Activated naive CD4-positive, alpha-beta T cell treated with anti-CD3 and anti-CD28 coated beads, Interleukin-2, amount 50 U/mL, for 24 hours (primary cell): Measurements from ENCODE around the gene NUMA1.

ENCODE experiments used
- H3K27ac Mint-ChIP-seq: one replicate; pipeline ENCODE4 v1.8.0; 2021; ENCODE audit warnings: mild to moderate bottlenecking, mixed read lengths
- H3K27me3 Mint-ChIP-seq: one replicate; pipeline ENCODE4 v1.8.0; 2021; ENCODE audit warnings: mixed read lengths
- H3K36me3 Mint-ChIP-seq: one replicate; pipeline ENCODE4 v1.8.0; 2021; ENCODE audit warnings: mixed read lengths
- H3K4me1 Mint-ChIP-seq: one replicate; pipeline ENCODE4 v1.8.0; 2021; ENCODE audit warnings: mixed read lengths
- H3K4me3 Mint-ChIP-seq: one replicate; pipeline ENCODE4 v1.8.0; 2021; ENCODE audit warnings: mild to moderate bottlenecking, mixed read lengths
- H3K9me3 Mint-ChIP-seq: one replicate; pipeline ENCODE4 v1.8.0; 2021; ENCODE audit warnings: mixed read lengths

The NUMA1 gene

DNA sequence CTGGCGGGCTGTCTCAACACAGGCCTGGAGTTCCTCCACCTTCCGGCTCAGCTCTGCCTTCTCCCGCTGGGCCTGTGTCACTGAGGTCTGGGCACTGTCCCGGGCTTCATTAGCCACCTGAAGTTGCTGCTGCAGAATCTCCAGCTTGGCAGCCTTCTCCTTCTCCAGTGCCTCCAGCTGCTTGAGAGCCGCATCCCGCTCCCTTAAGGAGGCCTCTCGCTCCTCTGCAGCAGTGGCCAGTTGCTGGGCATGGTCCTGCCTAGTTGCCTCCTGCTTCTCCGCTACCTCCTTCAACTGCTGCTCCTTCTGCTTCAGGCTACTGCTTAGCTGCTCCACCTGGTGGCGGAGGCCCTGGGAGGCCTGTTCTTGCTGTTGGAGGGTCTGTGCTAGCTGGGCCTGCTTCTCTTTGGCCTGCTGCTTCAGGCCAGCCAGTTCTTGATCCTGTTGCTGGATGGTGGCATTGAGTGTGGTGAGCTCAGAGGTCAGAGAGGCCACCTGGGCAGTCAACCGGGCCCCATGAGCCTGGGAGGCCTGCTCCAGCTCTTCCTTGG, 64.8 kb downstream of the NUMA1 start:
- no peaks in the 10 kb centered on the region for H3K27me3 Mint-ChIP-seq
- no peaks in the 10 kb centered on the region for H3K9me3 Mint-ChIP-seq
- no peak overlapping the region for H3K4me3 Mint-ChIP-seq
- H3K36me3 Mint-ChIP-seq: peaks cover 12% of the 10 kb centered on the region
- no peaks in the 10 kb centered on the region for H3K4me1 Mint-ChIP-seq
- no peak overlapping the region for H3K27ac Mint-ChIP-seq

DNA sequence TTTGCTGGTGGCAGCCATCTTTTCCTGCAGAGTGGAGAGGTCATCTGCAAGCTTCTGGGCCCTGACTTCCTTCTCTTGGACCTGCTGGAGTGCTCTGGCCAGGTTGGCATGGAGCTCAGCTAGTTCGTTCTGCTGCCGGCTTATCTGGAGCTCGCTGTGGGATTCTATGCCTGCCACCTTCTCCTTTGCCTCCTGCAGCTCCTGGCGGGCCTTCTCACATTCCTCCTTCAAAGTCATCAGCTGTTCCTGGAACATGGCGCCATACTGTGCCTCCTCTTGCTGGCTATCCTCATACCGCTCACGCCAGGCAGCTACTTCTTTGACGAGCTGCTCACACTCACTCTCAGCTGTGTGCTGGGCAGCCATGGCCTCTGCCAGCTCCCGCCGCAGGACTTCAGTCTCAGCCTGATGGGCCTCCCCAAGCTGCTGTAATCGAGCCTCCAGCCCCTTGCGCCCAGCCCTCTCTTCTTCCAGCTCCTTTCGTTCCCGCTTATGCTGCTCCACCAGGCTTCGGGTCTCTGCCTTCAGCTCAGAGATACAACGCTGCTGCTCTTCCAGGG, 65.5 kb downstream of the NUMA1 start:
- Mint-ChIP-seq H3K9me3 (no peaks in the 10 kb centered on the region), H3K4me1 (no peaks in the 10 kb centered on the region), H3K27me3 (no peaks in the 10 kb centered on the region), H3K36me3 (peaks cover 11% of the 10 kb centered on the region), H3K4me3 (no peak overlapping the region), H3K27ac (peak overlapping the region; percentile 77)

DNA sequence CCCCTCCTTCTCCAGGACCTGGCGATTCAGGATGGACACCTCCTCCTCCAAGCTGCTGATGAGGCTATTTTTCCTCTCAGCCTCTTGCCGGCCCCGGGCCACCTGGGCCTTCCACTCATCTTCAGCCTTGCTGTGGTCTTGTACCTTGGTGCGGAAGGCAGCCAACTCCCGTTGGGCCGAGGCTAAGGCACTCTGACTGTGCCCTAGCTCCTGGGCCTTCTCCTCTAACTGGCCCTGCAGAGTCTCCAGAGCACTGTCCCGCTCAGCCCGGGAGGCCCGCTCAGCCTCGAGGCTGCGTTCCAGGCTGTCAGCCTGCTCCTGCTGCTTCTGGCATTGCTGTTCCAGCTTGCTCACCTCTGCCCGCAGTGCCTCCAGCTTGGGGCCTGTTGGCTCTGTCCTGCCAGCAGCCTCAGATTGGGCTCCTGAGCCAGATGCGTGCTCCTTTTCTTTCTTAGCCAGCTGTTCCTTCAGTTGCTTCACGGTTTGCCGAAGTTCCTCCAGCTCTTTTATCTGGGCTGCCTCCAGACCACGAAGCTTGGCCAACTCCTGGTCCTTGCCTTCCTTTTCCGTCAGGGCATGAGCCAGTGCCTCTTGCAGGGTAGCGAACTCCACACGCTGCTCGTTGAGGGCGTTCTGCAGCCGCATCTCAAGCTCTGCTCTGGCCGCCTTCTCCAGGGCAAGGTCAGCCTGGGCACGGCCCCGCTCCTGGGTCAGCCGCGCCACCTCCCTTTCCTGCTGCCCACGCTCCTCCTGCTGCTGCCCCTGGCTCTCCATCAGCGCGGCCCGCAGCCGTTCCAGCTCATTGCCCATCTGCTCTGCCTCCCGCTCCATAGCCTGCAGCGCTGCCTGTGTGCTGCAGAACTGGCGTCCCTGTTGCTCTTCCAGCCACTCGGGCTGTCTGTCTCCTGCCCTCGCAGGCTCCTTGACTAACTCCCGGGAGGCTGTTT, 66.3 kb downstream of the NUMA1 start:
- Mint-ChIP-seq H3K4me3 (no peak overlapping the region), H3K27me3 (no peaks in the 10 kb centered on the region), H3K36me3 (peaks cover 8% of the 10 kb centered on the region), H3K27ac (no peak overlapping the region), H3K9me3 (no peaks in the 10 kb centered on the region), H3K4me1 (no peaks in the 10 kb centered on the region)

DNA sequence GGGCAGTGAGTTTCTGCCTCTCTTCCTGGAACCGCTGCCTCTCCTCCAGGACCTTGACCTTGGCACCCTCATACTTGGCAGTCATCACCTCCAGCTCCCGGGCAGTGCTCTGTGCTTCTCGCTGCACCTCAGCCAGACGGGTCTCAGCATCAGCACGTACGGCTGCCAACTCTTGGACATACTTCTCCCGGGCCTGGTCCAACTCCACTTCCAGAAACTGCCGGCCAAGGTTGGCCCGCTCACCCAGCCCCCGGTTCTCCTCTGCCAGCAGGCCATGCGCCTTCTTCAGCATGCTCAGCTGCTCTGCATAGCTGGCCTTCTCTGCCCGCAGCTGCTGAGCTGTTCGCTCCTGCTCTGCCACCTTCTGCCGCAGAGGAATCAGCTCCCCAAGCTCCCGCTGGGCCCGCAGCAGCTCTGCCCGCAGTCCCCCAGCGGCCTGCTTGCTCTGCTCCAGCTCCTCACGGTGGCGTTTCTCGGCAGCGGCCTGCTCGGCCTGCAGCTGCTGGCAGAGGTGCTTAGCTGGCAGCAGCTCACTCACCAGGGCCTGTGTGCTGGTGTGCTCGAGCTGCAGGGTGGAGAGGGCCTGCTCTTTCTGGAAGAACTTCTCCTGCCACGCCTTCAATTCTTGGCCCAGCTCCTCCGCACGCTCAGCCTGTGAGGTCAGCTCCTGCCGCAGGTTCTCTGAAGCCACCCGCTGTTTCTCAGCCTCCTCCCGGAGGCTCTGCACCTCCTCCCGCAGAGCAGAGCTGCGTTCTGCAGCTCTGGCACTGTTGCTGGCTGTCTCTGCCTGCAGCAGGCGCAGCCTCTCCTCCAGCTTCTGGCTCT, 67.2 kb downstream of the NUMA1 start:
- H3K9me3 Mint-ChIP-seq: no peaks in the 10 kb centered on the region
- no peak overlapping the region for H3K27ac Mint-ChIP-seq
- H3K36me3 Mint-ChIP-seq: peaks cover 7% of the 10 kb centered on the region

DNA sequence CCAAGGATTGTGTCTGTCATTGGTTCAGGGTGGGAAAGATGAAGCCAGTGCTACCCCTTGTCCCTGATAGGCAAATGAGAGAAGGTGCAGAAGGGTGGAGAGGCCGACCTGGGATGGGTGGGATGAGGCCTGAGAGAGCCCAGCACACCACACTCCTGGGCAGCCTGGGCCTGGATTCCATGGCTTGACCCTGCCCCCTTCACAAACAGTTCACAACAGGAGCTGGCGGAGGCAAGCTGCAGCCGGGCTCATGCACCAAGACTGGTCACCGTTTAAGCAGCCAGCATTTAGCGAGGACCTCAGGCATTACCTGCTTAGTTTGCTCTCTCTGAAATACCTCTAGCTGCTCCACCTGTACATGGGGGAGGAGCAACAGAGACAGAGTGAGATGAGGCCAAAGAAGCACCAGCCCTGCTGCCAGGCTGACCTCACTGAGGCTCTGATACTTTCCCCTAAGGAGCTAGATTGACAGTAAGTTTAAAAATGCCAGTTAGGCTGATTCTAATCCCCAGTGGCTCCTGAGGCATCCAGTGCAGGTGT, 68.2 kb downstream of the NUMA1 start:
- no peaks in the 10 kb centered on the region for H3K4me1 Mint-ChIP-seq
- peak overlapping the region; percentile 59 for H3K27ac Mint-ChIP-seq
- H3K4me3 Mint-ChIP-seq: no peak overlapping the region
- peaks cover 7% of the 10 kb centered on the region for H3K36me3 Mint-ChIP-seq
- H3K27me3 Mint-ChIP-seq: no peaks in the 10 kb centered on the region
- H3K9me3 Mint-ChIP-seq: no peaks in the 10 kb centered on the region

More for the DNA sequence above, 67.2 kb downstream of the NUMA1 start:
- Mint-ChIP-seq H3K27me3 (no peaks in the 10 kb centered on the region), H3K4me3 (no peak overlapping the region), H3K4me1 (no peaks in the 10 kb centered on the region)

DNA sequence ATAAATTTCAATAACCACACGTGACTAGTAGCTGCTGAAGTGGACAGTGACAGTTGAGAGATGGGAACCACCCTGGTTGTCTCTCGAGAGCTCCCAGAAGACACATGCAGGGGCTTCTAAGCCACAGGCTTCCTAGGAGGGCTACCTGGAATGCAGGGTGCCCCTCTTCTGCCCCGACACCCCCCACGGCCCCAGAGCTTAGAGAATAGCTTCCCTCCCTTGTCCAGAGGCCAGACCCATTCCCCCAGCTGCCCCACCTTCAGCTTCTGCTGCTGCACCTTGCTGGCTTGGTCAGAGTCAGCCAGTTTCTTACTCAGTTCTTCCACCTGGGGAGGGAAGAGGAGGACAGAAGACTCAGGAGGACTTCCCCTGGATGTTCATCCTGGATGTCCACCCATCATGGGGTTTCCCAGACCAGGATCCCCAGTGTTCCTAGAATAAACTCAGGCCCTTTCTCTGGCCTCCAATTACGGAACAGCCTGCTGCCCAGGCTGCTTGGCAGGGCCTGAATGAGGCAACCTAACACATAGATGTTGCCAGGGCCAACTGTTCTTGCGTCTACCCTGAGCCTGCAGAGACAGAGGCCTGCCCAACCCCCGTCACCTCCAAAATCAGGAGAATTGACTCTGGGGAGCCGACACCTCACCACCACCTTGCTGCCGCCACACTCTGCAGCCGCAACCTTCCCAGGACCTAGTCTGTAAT, 69.7 kb downstream of the NUMA1 start:
- H3K4me3 Mint-ChIP-seq: no peak overlapping the region
- H3K4me1 Mint-ChIP-seq: no peaks in the 10 kb centered on the region
- H3K9me3 Mint-ChIP-seq: no peaks in the 10 kb centered on the region
- H3K27me3 Mint-ChIP-seq: no peaks in the 10 kb centered on the region
- H3K27ac Mint-ChIP-seq: peak overlapping the region; percentile 63
- peaks cover 9% of the 10 kb centered on the region for H3K36me3 Mint-ChIP-seq

DNA sequence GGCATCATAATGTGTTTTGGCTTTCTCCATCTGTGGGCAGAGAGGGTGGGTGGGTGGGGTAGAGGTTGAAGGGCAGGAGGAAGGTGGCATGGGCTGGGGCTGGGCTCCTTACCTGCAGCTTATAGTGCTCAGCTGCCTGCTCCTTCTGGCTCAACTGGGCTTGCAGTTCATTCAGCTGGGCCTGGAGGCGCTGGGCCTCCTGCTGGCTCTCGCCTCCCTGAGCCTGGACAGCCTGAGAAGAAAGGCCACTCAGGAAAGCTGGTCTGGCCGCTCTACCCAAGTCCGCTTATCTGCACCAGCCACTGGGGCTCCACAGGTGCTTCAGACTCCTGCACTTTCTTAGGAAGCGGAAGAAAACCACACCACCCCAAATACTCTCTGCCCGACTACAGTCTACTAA, 71.2 kb downstream of the NUMA1 start:
- Mint-ChIP-seq H3K4me1 (no peaks in the 10 kb centered on the region), H3K4me3 (no peak overlapping the region), H3K36me3 (peaks cover 4% of the 10 kb centered on the region), H3K27ac (peak overlapping the region; percentile 9), H3K27me3 (no peaks in the 10 kb centered on the region), H3K9me3 (no peaks in the 10 kb centered on the region)

DNA sequence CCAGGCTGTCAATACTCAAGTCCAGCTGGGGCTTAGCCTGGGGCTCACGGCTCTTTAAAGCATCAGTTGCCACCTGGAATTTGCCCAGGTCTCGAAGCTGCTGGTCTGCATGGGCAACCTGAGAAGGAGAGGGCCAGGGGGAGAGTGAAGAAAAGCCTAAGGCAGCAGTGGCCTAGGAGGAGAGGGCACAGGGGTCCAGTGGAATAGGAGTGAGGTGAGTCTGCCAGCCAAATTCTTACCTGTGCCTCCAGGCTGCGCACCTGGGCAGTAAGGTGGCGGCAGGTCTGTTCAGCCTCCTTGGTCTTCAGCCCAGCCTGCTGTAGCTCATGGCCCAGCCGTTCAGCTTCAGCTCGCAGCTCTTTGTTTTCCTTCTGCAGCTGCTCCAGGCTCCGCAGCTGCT, 71.6 kb downstream of the NUMA1 start:
- Mint-ChIP-seq H3K27me3 (no peaks in the 10 kb centered on the region), H3K4me3 (no peak overlapping the region), H3K4me1 (no peaks in the 10 kb centered on the region), H3K36me3 (peaks cover 2% of the 10 kb centered on the region), H3K27ac (peak overlapping the region; percentile 35), H3K9me3 (no peaks in the 10 kb centered on the region)

DNA sequence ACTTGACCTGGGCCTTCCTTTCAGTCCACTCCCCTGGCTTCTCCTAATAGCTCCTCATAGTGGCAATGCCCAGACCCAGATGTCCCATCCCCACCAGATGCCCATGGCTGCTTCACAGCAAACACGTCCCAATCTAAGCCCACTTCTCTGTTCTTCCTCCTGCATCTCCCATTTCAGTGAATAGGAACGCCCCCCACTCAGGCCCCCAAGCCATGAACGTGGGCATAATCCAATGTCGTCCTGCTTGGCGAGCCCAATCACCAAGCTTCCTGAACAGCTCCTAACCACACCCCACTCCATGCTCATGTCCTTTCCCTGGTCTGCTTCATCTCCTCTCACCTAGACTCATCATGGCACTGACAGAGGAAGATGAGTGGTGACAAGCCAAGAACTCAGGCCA, 72.8 kb downstream of the NUMA1 start:
- Mint-ChIP-seq H3K27ac (no peak overlapping the region), H3K4me1 (no peaks in the 10 kb centered on the region), H3K36me3 (peaks cover 2% of the 10 kb centered on the region), H3K9me3 (no peaks in the 10 kb centered on the region), H3K4me3 (no peak overlapping the region), H3K27me3 (no peaks in the 10 kb centered on the region)

DNA sequence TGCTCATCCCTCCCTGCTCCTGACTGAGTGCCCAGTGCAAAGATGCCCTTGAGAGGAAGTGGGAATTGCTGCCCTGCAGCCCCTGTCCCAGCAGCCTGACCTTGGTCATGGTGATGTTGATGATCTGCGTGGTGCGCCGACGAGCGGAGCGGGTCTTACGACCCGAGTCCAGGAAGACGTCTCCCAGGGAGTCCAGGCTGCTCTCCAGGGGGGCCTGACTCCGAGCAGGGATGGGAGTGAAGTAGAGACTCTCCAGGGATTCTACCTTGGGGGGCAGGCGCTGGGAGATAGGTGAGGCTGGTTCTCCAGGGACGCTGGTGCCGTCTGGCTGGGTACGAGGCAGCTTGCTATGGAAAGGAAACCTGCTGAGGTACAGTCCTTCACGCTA, 73.3 kb downstream of the NUMA1 start:
- peak overlapping the region; percentile 23 for H3K27ac Mint-ChIP-seq
- H3K36me3 Mint-ChIP-seq: peaks cover 2% of the 10 kb centered on the region

DNA sequence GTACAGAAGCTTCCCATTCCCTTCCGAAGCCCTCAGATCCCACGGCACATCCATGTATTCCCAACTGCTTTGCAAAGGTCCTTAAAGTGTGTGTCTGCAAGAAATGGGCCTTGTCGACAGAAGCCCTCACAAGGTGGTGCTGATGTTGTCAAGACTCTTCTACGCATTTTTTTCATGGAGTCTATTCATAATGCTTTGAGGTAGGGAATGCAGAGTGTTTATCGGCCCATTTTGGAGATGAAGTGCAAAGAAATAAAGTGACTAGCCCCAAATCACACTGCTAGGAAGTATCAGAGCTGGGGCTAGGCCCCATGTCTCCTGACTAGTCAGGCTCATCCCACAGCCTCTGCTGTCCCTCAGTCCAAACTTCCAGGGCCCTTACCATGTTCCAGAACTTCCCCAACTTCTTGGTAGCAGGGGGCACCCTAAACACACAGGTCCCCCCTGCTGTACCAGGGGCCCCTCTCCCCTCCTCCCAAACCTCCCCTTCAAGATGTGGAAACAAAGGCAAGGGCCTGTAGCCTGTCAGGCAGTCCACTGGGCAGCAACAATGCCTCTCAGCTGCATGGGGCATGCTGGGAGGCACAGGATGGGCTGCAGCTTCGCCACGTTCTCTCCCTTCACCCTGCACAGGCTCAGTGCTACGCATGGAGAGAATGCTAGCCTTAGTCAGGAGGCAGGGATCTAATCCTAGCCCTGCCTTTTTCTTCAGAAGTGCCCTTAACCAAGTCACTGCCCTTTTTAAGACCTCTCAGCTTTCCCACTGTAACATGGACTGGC, 73.8 kb downstream of the NUMA1 start:
- Mint-ChIP-seq H3K27ac (no peak overlapping the region), H3K36me3 (peaks cover 5% of the 10 kb centered on the region), H3K27me3 (no peaks in the 10 kb centered on the region), H3K9me3 (no peaks in the 10 kb centered on the region), H3K4me3 (no peak overlapping the region), H3K4me1 (peaks cover 10% of the 10 kb centered on the region)

More for the DNA sequence above, 73.3 kb downstream of the NUMA1 start:
- no peaks in the 10 kb centered on the region for H3K27me3 Mint-ChIP-seq
- no peak overlapping the region for H3K4me3 Mint-ChIP-seq
- no peaks in the 10 kb centered on the region for H3K9me3 Mint-ChIP-seq
- peaks cover 5% of the 10 kb centered on the region for H3K4me1 Mint-ChIP-seq

DNA sequence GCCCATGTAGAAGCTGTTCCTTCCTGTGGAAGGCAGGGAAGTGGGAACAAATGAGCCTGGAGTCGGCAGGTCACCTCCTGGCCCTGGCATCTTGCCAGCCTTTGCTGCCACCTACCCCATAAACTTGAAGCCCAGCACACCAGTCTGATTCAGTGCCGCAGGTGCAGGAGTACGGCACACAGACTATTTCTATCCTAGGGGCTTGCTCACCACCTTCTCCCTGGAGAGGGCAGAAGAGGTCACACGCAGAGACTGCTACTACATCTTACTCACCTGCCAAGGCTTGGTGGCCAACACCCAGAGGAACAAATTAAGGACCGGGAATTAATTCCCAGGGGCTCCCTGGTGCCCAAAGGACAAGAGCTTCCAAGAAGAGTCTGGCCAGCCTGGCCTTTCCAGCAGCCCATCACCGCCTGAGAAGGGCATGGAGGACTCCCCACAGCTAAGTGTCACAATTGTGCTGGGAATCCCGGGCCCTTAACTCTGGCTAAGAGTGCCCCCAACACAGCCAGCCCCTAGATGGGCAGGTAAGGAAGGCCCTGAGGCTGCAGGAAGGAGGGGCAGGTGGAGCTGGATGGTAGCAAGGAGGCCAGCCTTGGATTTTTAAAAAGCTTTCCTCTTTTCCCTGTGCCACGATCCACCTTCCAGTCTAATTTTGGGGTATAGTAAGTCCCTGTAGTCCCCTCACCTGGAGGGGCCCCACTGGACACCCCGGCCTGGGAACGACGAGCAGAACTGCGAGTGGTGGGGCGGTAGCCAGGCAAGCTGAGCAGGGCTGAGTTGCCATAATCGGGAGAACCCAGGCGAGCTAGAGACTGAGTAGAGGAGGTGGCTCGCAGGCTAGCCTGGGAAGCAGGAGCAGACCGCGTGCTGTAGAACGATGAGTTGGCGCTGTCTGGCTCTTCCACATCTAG, 74.7 kb downstream of the NUMA1 start:
- H3K4me3 Mint-ChIP-seq: no peak overlapping the region
- no peaks in the 10 kb centered on the region for H3K27me3 Mint-ChIP-seq
- H3K9me3 Mint-ChIP-seq: no peaks in the 10 kb centered on the region
- peaks cover 5% of the 10 kb centered on the region for H3K36me3 Mint-ChIP-seq
- peak overlapping the region; percentile 12 for H3K27ac Mint-ChIP-seq
- H3K4me1 Mint-ChIP-seq: peaks cover 11% of the 10 kb centered on the region

DNA sequence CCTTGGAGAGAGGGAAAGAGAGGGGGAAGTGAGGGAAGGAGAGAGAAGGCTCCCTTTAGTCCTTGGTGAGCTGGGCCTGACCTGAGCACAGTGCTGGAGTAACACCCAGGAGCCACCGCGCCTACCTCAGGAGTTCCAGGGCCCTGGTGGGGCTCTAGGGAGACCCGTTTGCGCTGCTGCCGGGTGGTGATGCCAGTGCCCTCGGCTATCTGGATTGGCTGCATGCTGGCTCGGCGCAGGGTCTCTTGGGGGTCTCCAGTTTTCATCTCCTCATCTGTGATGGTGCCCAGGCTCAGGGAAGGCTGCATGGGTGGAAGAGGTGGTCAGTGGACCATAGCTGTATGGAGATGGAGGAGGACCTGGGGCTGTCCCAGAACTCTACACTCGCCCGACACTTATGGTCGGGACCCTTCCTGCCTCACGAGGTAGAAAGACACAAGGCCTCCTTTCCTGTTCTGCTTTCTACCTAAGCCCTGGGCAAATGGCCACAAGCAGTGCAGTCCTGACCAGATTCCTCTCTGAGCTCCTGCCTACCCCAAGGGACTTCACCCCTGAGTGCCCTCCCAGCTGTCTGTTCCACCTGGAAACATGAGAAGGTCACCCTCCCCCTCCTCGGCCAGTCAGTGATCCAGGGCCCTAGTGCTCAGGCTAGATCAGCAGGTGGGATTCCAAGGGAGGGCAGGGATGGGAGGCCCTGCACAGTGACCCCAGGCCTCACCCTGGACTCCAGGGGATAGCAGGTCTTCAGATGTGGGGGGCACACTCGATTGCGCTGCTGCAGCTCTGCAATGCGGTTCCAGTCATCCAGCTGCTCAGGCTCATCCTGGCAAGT, 75.6 kb downstream of the NUMA1 start:
- Mint-ChIP-seq H3K9me3 (no peaks in the 10 kb centered on the region), H3K36me3 (peaks cover 5% of the 10 kb centered on the region), H3K4me1 (peaks cover 19% of the 10 kb centered on the region), H3K27me3 (no peaks in the 10 kb centered on the region), H3K4me3 (no peak overlapping the region), H3K27ac (no peak overlapping the region)
